GM18873 (cell line): ENCODE measurements around the gene RPTOR.

Source experiments
- ATAC-seq: cut with Tn5 transposase; IDR thresholded peaks from one replicate; pipeline ENCODE4 v1.9.1; 2021; ENCODE audit warnings: mild to moderate bottlenecking, moderate library complexity, moderate number of reproducible peaks; ENCODE audit not compliant: unreplicated experiment, low FRiP score

Gene RPTOR

GRCh38 chr17:80881306-80881705 lies 336.7 kb downstream of the RPTOR start:
- ATAC-seq, result no peak

DNA sequence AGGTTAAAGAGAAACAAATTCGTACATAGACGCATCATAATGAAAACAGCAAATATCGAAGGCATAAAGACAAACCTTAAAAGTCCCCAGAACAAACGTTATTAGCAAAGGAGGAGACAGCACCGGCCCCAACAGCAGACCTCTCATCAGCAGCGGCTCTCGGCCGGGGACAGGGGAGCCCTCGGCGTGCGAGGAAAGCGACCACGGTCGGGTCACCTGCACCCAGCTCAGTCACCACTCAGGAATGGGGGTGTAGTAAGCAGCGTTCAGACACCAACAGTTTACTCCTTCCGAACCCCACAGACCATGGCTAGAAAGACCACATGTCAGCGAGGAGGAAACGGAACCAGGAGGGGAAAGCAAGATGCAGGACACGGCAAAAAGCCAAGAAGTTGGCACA lies 337.7 kb downstream of the RPTOR start:
- no peak for ATAC-seq

- ATAC-seq, result no peak
Measured at GRCh38 chr17:80882926-80883685, 338.5 kb downstream of the RPTOR start.

DNA sequence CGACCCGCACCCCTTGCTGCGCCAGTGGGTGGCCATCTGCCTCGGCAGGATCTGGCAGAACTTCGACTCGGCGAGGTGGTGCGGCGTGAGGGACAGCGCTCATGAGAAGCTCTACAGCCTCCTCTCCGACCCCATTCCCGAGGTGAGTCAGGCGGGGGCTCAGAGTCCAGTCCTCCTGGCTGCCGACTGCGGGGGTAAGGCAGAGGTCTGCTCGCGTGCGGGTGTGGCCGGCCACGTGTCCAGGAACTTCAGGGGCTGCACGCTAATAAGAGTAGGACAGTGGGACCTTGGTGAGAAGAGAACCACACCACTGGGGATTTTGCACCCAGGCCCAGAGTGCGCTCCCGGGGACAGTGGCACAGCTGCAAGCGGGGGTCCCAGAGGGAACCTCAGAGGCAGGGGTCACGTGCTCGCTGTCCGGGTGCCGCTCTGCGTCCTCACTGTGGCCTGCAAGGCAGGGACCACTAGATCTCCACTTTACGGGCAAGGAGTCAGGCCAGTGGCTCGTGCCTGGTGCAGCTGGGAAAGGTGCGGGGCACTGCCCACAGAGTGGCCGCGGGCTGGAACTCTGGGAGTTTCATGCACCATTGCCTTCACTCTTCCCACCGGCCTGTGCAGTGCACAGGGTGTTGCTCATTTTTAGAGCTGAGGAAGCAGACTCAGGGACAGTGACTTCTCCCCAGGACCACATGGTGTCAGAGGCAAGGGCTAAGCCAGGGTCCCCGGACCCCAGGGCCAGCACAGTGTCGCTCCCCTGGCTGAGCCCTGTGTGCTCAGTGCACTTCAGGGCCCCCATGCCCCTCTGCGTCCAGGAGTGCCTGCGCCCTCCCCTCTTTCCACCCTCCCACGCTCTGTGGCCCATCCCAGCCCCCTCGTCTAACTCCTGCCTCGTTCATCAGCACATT lies 339.4 kb downstream of the RPTOR start:
- ATAC-seq, result no peak

- ATAC-seq, result no peak
Measured at GRCh38 chr17:80884811-80885210, 340.2 kb downstream of the RPTOR start.

- ATAC-seq, result no peak
Measured at GRCh38 chr17:80885947-80886582, 341.4 kb downstream of the RPTOR start.

DNA sequence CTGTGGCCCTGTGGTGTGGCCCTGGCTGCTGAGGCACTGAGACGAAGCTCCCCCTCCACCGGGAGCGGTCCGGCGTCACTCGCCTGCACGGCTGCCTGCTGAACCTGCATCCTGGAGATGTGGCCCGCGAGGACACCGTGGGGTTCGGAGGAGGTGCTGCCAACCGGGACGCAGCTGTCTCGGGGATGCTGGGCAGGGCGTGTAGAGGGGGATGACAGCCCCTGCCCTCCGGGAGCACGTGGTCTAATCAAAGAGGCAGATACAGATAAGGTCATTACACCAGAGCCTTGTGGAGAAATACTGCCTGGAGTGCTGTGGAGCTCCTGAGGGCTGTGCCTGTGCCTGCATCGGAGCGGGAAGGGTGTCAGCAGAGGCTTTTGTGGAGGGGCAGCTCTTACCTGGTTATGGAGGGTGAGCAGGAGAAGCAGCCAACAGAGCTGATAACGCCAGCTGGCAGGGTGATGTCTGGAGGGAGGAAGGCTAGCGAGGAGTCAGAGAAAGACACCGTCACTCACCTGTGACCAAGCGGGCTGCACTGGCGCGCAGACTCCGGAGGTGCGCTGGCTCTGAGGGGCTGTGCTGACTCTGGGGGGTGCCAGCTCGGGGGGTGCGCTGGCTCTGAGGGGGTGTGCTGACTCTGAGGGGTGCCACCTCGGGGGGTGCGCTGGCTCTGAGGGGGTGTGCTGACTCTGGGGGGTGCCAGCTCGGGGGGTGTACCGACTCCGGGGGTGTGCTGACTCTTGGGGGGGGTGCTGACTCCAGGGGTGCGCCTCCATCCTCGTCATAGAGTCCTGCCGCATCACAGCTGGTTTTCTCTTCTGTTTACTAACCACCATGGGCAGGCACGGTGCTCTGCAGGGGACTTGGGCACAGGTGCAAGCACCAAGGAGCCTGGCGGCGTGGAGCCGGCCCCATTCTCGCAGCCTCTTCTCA lies 342.3 kb downstream of the RPTOR start:
- no peak for ATAC-seq

- ATAC-seq, result no peak
Measured at GRCh38 chr17:80887639-80888175, 343.1 kb downstream of the RPTOR start.

- ATAC-seq, result no peak
Measured at GRCh38 chr17:80888276-80889160, 343.9 kb downstream of the RPTOR start.

DNA sequence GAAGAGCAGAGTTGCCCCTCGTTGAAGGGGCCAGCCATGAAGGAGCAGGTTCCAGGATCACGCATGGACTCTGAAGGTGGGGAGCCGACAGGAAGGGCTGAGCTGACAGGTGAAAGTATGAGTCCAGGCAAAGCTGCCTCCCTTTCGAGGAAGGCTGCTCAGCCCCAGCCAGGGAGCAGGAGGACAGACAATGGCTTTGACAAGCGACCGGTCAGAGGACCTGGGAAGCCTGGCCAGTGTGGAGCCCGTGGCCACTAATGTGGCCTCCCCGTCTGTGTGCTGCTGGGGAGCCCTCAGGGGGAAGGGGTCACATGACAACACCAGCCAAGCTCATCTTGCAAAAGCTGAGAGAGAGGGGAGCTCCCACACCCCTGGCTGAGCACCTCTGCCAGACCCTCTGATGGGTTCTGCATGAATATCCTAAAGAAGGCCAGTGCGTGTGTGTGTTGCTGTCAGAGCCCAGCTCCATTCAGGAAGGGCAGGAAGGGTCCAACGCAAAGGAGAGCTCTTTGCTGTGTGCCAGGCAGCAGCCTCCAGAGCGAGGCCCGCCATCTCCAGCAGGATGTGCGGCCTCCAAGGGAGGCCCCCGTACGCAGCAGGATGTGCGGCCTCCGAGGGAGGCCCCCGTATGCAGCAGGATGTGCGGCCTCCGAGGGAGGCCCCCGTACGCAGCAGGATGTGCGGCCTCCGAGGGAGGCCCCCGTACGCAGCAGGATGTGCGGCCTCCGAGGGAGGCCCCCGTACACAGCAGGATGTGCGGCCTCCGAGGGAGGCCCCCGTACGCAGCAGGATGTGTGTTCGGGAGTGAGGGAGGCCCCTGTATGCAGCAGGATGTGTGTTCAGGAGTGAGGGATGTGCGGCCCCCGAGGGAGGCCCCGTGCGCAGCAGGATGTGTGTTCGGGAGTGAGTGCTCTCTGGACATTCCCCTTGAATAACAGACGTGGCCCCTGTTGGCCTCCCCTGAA lies 344.9 kb downstream of the RPTOR start:
- no peak for ATAC-seq

- no peak for ATAC-seq
Measured at GRCh38 chr17:80890196-80890920, 345.7 kb downstream of the RPTOR start.

- ATAC-seq, result no peak
Measured at GRCh38 chr17:80890921-80891396, 346.3 kb downstream of the RPTOR start.

DNA sequence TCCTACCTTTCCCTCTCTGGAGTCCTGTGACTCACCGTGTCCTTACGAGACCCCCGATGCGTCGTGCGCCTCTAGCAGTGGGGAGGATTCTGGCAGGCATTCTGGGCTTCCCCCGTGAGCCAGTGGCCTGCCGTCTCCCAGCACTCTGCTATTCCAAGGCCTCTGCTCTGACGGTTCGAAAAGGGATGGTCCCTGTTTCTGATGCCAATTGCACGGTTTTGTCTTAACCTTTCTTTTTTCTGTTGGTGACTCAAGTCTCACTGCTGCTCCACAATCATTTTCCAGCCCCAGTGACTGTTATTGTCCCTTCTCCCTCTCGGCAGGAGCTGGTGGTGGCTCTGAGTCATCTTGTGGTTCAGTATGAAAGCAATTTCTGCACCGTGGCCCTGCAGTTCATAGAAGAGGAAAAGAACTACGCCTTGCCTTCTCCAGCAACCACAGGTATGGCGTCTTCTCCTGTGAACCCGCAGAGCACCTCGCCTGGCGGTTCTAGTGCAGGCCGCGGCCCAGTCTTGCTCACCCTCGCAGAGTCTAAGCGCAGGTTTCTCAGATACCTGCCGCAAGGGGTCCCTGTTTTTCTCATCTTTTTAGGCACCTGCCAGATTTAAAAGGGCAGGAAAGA lies 346.9 kb downstream of the RPTOR start:
- ATAC-seq, result peak; percentile 33

- peak; percentile 71 for ATAC-seq
Measured at GRCh38 chr17:80892019-80892855, 347.6 kb downstream of the RPTOR start.

DNA sequence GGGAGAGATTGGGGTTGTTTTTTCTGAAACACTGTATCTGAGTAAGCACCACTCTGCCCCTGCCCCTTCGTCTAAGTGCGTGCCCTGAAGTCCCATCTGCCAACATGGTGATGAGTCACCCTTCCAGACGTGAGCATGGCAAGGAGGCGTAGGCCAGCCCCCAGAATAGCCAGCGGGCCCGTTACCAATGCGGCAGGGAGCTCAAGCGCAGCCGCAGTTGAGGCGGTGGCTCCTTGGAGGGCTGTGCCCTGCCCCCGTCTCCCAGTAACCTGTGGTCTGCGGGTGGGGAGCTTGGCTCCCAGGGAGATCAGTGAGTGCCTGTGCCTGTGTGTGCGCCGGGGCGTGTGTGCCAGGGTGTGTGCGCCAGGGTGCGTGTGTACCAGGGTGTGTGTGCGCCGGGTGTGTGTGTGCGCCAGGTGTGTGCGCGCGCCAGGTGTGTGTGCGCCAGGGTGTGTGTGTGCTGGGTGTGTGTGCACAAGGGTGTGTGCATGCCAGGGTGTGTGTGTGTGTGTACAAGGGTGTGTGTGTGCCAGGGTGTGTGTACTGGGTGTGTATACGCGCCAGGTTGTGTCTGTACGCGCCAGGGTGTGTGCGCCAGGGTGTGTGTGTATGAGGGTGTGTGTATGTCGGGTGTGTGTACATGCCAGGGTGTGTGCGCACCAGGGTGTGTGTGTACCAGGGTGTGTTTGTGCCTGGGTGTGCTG lies 348.4 kb downstream of the RPTOR start:
- ATAC-seq, result no peak
